Testis (tissue), 2 donors: Measurements from ENCODE around the gene TMEM145.

Source experiments
- POLR2A ChIP-seq: fragments of 450-650 bp; IDR thresholded peaks from one replicate; pipeline ENCODE4 v1.6.1; 2017; ENCODE audit warnings: antibody characterized with exemption, mild to moderate bottlenecking, moderate library complexity
- TF ChIP-seq, protein P1 (sequence below), 3 experiments: fragments of 450-650 bp in 2 of 3; fragments of 200-600 bp in 1 of 3; sonication (generic) in 1 of 3; IDR thresholded peaks; one replicate each; pipeline ENCODE4 v1.5.1; 2016 to 2019; ENCODE audit warnings: antibody characterized with exemption in 3 of 3, mild to moderate bottlenecking in 2 of 3, moderate library complexity in 1 of 3

GRCh38 chr19:42370626-42371175 is 57.6 kb downstream of the TMEM145 start:
- TF ChIP-seq, protein P1, sequence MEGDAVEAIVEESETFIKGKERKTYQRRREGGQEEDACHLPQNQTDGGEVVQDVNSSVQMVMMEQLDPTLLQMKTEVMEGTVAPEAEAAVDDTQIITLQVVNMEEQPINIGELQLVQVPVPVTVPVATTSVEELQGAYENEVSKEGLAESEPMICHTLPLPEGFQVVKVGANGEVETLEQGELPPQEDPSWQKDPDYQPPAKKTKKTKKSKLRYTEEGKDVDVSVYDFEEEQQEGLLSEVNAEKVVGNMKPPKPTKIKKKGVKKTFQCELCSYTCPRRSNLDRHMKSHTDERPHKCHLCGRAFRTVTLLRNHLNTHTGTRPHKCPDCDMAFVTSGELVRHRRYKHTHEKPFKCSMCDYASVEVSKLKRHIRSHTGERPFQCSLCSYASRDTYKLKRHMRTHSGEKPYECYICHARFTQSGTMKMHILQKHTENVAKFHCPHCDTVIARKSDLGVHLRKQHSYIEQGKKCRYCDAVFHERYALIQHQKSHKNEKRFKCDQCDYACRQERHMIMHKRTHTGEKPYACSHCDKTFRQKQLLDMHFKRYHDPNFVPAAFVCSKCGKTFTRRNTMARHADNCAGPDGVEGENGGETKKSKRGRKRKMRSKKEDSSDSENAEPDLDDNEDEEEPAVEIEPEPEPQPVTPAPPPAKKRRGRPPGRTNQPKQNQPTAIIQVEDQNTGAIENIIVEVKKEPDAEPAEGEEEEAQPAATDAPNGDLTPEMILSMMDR (IDR thresholded peaks at IDR 0.05) = no peak
- TF ChIP-seq POLR2A = no peak
